Common myeloid progenitor, CD34-positive (primary cell): ENCODE results near the gene PSMA8.

Experiments
- CTCF ChIA-PET: fragments of 350-600 bp; sonication (Branson Sonifier 250); formaldehyde crosslinking; loops from one replicate; lab custom pipeline; 2021; ENCODE audit warnings: antibody characterized with exemption; lab: Charles Lee
- POLR2A ChIA-PET: fragments of 350-600 bp; sonication (Branson Sonifier 250); formaldehyde crosslinking; loops from one replicate; lab custom pipeline; 2021; ENCODE audit warnings: antibody characterized with exemption; lab: Charles Lee
- DNase-seq, 3 donors: peaks; one replicate each; pipeline versions ENCODE4 v3.0.0 to v3.0.0-alpha.2; 2013
- H3K27ac ChIP-seq, 2 experiments: 1 replicate in 1 of 2; 2 replicates in 1 of 2; pipeline ENCODE4 v1.7.0; 2013; ENCODE audit warnings: inconsistent platforms in 2 of 2, low read length in 2 of 2, mild to moderate bottlenecking in 2 of 2, low read depth in 1 of 2, moderate library complexity in 1 of 2; ENCODE audit not compliant: severe bottlenecking in 2 of 2, insufficient read depth in 1 of 2, poor library complexity in 1 of 2
- H3K27me3 ChIP-seq, 5 experiments: replicated peaks in 2 of 5; 1 replicate in 3 of 5; 2 replicates in 2 of 5; pipeline versions ENCODE4 v1.6.1 to v1.7.0; 2013; ENCODE audit warnings: low read length in 4 of 5, mild to moderate bottlenecking in 2 of 5, moderate library complexity in 2 of 5, inconsistent platforms in 1 of 5; ENCODE audit not compliant: insufficient read depth in 5 of 5, control insufficient read depth in 4 of 5
- H3K36me3 ChIP-seq, 4 experiments: 1 replicate in 2 of 4; 2 replicates in 2 of 4; pipeline versions ENCODE4 v1.6.1 to v1.7.0; 2013; ENCODE audit warnings: low read length in 3 of 4, control low read depth in 1 of 4, mild to moderate bottlenecking in 1 of 4; ENCODE audit not compliant: control insufficient read depth in 4 of 4, insufficient read depth in 4 of 4
- H3K4me1 ChIP-seq, 4 experiments: 1 replicate in 3 of 4; 2 replicates in 1 of 4; pipeline versions ENCODE4 v1.6.1 to v1.7.1; 2013; ENCODE audit warnings: low read length in 3 of 4, mild to moderate bottlenecking in 3 of 4, control low read depth in 1 of 4, inconsistent platforms in 1 of 4, moderate library complexity in 1 of 4; ENCODE audit not compliant: control insufficient read depth in 4 of 4, insufficient read depth in 4 of 4; ENCODE audit errors: control extremely low read depth in 1 of 4
- H3K4me3 ChIP-seq, 7 experiments: 1 replicate in 4 of 7; 2 replicates in 3 of 7; pipeline versions ENCODE4 v1.5.1 to v1.7.0; 2013; ENCODE audit warnings: mild to moderate bottlenecking in 7 of 7, low read length in 6 of 7, moderate library complexity in 6 of 7, inconsistent platforms in 2 of 7, low read depth in 2 of 7, control low read depth in 1 of 7; ENCODE audit not compliant: insufficient read depth in 4 of 7, control insufficient read depth in 1 of 7; ENCODE audit errors: extremely low read depth in 1 of 7
- H3K9me3 ChIP-seq, 5 experiments: 1 replicate in 4 of 5; 2 replicates in 1 of 5; pipeline versions ENCODE4 v1.6.1 to v1.7.1; 2013; ENCODE audit warnings: low read length in 4 of 5, mild to moderate bottlenecking in 2 of 5, inconsistent platforms in 1 of 5, low read depth in 1 of 5, moderate library complexity in 1 of 5; ENCODE audit not compliant: control insufficient read depth in 4 of 5, insufficient read depth in 2 of 5; ENCODE audit errors: control extremely low read depth in 1 of 5
- WGBS: methylation state at CpG from one replicate; pipeline ENCODE4 v1.1.5; 2013; ENCODE audit not compliant: insufficient coverage; 5-methylcytosine and 5-hydroxymethylcytosine counted together

PSMA8 gene

DNA sequence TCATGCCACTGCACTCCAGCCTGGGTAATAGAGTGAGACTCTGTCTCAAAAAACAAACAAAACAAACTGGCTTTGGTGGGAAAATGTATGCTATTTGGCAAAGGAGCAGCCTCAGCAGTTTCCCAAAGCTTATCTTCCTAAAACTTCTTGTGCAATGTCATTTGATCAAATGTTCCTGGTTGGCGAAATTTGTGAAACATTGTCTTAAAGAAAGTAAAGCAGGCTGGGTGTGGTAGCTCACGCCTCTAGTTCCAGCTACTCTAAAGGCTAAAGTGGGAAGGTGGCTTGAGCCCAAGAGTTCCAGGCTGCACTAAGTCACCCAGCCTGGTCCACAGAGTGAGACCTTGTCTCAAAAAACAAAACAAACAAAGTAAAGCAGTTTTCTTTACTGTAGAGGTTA, 75.3 kb downstream of the PSMA8 start:
- Histone ChIP-seq H3K4me1 (no peaks in the 10 kb centered on the region), H3K36me3 (no peaks in the 10 kb centered on the region), H3K27ac (no peak overlapping the region), H3K27me3 (no peaks in the 10 kb centered on the region), H3K9me3 (no peaks in the 10 kb centered on the region), H3K4me3 (no peak overlapping the region)
- no peak for DNase-seq
- ChIA-PET CTCF (no interaction called here), POLR2A (interaction anchor here (0.8 kb wide), 1 partner anchor 17 kb away, joined by 3 read pairs; the partner anchor contains the start of gene TAF4B)
- 82% methylated on average over 2 of the region's 2 CpGs for WGBS

DNA sequence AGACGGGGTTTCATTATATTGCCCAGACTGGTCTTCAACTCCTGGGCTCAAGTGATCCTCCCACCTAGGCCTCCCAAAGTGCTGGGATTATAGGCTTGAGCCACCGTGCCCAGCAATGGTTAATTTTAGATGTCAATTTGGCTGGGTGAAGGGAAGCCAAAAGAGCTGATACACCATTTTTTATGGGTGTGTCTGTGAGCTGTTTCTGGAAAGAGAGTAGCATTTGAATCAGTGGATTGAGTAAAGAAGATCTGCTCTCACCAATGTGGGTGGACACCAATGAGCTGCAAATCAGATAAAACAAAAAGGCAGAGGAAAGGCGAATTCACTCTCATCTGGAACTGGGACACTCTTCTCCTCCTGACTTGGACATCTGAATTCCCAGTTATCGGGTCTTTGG, 76.5 kb downstream of the PSMA8 start:
- DNase-seq = no peak
- POLR2A ChIA-PET = no interaction called here
- Histone ChIP-seq H3K27ac (no peak overlapping the region), H3K9me3 (no peaks in the 10 kb centered on the region), H3K27me3 (no peaks in the 10 kb centered on the region), H3K4me3 (no peak overlapping the region), H3K4me1 (peaks cover 0 to under 1% (median 0%) of the 10 kb centered on the region in 4 experiments), H3K36me3 (no peaks in the 10 kb centered on the region)
- 100% methylated on average over 4 of the region's 4 CpGs for WGBS
- CTCF ChIA-PET = no interaction called here

DNA sequence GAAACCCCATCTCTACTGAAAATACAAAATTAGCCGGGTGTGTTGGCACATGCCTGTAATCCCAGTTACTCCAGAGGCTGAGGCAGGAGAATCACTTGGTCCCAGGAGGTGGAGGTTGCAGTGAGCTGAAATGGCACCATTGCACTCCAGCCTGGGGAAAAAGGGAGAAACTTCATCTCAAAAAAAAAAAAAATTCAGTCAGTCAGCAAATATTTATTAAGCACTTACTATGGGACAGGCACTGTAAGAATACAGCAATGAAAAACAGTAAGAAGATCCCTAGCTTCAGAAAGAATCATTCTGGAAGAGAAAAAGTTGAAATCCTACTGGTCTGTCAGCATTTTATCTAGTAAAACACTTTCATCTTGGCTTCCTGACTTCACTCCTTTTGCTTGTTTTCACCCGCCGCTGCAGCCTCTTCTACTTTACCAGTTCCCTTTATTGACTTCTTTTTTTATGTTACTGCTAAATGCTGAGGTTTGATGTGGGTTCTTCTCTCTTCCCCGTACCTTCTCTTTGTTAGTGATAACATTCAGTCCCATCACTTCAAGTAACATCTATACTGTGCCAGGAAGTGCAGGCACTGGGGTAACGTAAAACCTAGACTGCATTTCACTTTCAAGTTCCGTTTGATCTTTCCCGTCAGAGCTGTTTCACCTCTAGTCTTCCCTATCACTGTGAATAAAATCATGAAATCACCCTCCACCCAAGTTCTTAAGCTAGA, 81.7 kb downstream of the PSMA8 start:
- Histone ChIP-seq H3K4me1 (peaks cover 0 to 7% (median 3%) of the 10 kb centered on the region in 4 experiments), H3K36me3 (no peaks in the 10 kb centered on the region), H3K27me3 (no peaks in the 10 kb centered on the region), H3K4me3 (peak overlapping the region in 6 of 7 experiments; percentile 35 to 77 (median 51)), H3K27ac (peak overlapping the region in 1 of 2 experiments; percentile 62), H3K9me3 (no peaks in the 10 kb centered on the region)
- ChIA-PET POLR2A (no interaction called here), CTCF (no interaction called here)
- 25% methylated on average over 4 of the region's 7 CpGs for WGBS
- peak; percentile 15 to 67 (median 58) for DNase-seq

DNA sequence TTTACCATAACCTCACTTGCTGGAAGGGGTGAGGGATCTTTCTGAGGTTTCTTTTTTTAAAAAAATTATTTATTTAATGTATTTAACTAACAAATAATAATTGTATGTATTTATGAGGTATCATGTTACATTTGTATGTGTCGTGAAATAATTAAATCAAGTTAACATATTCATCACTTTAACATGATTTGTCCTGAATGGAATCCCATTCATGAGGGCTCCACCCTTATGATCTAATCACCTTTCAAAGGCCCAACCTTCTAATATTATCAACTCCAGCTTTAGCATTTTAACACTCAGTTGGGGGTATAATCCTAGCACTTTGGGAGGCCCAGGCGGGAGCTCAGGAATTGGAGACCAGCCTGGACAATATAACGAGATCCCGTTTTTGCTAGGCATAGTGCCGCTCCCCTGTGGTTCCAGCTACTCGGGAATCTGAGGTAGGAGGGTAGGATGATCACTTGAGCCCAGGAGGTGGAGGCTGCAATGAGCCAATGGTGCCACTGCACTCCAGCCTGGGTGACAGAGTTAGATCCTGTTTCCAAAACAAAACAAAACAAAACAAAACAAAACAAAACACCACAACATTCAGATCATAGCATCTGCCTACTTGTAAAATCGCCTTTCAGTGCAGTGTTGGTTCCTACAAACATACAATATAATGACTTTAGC, 91.5 kb downstream of the PSMA8 start:
- ChIA-PET POLR2A (no interaction called here), CTCF (interaction anchor here (1.2 kb wide), 1 partner anchor 11 kb away, joined by 4 read pairs; no protein-coding TSS in a partner anchor)
- Histone ChIP-seq H3K9me3 (no peaks in the 10 kb centered on the region), H3K27me3 (no peaks in the 10 kb centered on the region), H3K36me3 (no peaks in the 10 kb centered on the region), H3K27ac (no peak overlapping the region), H3K4me1 (peaks cover 10 to 26% (median 20%) of the 10 kb centered on the region in 4 experiments), H3K4me3 (peak overlapping the region in 2 of 7 experiments; percentile 88 to 98)
- WGBS = 100% methylated on average over 2 of the region's 7 CpGs
- DNase-seq = peak in 2 of 3 donors; percentile 35 to 53

DNA sequence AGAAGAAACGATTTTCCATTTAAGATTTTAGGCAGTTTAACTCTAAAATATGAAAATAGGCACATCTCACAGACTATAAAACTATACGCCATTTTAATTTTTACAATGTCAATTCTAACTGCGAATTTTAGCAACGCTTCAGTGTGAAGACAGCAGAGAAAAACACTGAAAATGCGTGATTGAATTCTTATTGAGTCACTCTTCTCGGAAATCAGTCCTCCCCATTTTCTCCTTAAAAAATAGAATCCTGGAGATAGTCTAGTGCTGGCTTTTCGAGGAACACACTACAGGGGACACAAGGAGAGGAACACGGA, 92.2 kb downstream of the PSMA8 start:
- H3K4me3 ChIP-seq = peak overlapping the region; percentile 77 to 98 (median 89)
- H3K27ac ChIP-seq = peak overlapping the region in 1 of 2 experiments; percentile 78
- CTCF ChIA-PET = interaction anchor here (1.2 kb wide), 1 partner anchor 12 kb away, joined by 4 read pairs; no protein-coding TSS in a partner anchor
- H3K4me1 ChIP-seq = peaks cover 10 to 26% (median 20%) of the 10 kb centered on the region in 4 experiments
- no peak for DNase-seq
- WGBS = 0% methylated on average over 2 of the region's 8 CpGs
- POLR2A ChIA-PET = interaction anchor here (1.0 kb wide), 1 partner anchor 17 kb away, joined by 3 read pairs; no protein-coding TSS in a partner anchor
- peaks cover 0 to 3% (median 0%) of the 10 kb centered on the region in 4 experiments for H3K36me3 ChIP-seq
- no peaks in the 10 kb centered on the region for H3K9me3 ChIP-seq
- no peaks in the 10 kb centered on the region for H3K27me3 ChIP-seq

DNA sequence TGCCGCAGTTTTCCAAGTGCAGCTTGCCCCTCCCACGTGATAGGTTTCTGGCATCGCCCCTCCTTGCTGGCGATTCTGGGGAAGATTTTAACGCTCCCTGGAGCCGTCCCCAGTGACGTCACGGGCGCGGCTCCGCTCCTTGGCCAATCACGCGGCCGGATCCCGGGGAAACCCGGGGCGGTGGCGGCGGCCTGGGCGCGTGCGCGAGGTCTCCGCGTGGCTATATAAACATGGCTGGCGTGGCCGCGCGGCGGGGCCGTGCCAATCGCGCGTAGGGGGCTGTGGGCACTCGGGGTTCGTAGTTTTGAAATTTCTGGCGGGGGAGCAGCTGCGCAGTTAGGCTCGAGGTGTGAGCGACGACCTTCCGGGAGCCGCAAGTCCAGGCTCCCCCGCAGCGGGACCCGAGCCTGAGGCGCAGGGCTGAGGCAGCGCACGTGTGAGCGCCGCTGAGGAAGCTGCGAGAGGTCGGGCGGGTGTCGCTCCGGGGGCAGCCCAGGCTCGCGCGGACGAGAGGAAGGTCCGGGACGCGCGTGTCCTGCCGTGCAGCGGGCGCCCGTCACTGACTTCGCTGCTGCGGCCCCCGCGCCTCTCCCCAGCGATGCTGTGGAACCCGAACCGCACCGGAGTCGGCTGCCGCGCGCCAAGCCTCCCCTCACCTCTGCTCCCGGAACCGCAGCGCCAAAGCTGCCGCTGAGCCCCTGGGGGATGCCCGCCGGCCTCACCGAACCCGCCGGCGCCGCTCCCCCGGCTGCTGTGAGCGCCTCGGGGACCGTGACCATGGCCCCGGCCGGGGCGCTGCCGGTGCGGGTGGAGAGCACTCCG, 92.8 kb downstream of the PSMA8 start, which contains the start of gene TAF4B:
Gene TAF4B (plus strand): TSS at position 217 of the 822 bp plus-strand sequence. CDS start 489 bp downstream, at position 706.
- Histone ChIP-seq H3K4me3 (peak within 1 kb of the TSS; percentile 77 to 98 (median 89)), H3K9me3 (no peaks in the 10 kb centered on the region), H3K27ac (peak within 1 kb of the TSS; percentile 40 to 78), H3K4me1 (peaks cover 10 to 26% (median 20%) of the 10 kb centered on the region in 4 experiments), H3K36me3 (peaks cover 0 to 3% (median 0%) of the 10 kb centered on the region in 4 experiments), H3K27me3 (no peaks in the 10 kb centered on the region)
- ChIA-PET CTCF (interaction anchor here (1.1 kb wide), 1 partner anchor 11 kb away, joined by 4 read pairs; no protein-coding TSS in a partner anchor), POLR2A (interaction anchor here (1.0 kb wide), 1 partner anchor 18 kb away, joined by 3 read pairs; no protein-coding TSS in a partner anchor)
- WGBS = under 1% methylated on average over 101 of the region's 101 CpGs
- DNase-seq = peak; percentile 93 to 95 (median 95)
